ENCODE results near the gene COG3.
"Not testable (repeated sequence)": the region's sequence is repeated elsewhere in the genome, so short reads cannot be mapped to it uniquely, and the experiment has no call there.

The COG3 gene, protein sequence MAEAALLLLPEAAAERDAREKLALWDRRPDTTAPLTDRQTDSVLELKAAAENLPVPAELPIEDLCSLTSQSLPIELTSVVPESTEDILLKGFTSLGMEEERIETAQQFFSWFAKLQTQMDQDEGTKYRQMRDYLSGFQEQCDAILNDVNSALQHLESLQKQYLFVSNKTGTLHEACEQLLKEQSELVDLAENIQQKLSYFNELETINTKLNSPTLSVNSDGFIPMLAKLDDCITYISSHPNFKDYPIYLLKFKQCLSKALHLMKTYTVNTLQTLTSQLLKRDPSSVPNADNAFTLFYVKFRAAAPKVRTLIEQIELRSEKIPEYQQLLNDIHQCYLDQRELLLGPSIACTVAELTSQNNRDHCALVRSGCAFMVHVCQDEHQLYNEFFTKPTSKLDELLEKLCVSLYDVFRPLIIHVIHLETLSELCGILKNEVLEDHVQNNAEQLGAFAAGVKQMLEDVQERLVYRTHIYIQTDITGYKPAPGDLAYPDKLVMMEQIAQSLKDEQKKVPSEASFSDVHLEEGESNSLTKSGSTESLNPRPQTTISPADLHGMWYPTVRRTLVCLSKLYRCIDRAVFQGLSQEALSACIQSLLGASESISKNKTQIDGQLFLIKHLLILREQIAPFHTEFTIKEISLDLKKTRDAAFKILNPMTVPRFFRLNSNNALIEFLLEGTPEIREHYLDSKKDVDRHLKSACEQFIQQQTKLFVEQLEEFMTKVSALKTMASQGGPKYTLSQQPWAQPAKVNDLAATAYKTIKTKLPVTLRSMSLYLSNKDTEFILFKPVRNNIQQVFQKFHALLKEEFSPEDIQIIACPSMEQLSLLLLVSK

DNA sequence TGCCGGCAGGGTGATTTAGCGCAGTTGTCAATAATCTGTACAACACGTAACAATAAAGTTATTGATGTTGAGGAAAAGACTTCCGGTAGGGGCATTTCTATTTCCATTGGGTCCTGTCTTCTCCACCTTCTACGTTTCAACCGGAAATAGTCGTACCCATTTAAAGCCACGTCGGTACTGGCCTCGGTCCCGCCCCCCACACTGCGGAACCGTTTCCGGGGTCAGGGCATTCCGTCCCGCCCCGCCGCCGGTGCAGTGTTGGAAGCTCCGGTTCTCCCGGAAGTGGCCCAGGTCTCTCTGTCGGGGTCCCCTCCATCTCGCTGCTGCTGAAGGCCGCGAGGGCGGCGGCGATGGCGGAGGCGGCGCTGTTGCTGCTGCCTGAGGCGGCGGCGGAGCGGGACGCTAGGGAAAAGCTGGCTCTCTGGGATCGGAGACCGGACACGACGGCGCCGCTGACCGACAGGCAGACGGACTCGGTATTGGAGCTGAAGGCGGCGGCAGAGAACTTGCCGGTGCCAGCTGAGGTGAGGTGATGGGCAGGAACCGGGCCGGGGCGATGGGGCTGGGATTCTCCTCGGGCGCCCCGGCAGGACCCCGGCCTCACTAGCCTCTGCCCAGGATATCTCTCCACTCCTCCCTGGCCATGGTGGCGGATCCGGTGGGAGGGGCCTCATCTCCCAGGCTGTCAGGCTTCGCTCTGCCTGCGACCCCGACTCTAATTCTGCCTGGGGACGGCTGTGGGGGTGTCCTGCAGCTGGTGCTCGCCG, at the start of gene COG3:
Gene COG3 (plus strand): TSS at position 253 of the 767 bp plus-strand sequence. CDS start 98 bp downstream, at position 351.
- DNase-seq = peak; percentile 95

DNA sequence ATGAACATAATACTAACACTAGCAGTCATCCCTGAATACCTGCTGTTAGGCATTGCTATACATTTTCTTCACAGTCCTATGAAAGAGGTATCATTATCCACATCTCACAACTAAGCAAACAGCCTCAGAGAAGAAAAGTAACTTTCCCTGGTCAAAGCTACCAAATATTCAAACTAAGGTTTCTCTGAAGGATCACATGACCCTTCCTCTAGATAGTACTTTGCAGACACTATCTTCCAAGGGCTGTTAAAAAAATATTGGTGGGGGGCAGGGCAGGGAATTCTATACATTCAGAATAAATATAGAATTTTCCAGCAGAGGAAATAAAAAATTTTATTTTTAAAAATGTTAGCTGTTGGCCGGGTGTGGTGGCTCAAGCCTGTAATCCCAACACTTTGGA, 49.6 kb upstream of the COG3 start:
- DNase-seq = no peak

DNA sequence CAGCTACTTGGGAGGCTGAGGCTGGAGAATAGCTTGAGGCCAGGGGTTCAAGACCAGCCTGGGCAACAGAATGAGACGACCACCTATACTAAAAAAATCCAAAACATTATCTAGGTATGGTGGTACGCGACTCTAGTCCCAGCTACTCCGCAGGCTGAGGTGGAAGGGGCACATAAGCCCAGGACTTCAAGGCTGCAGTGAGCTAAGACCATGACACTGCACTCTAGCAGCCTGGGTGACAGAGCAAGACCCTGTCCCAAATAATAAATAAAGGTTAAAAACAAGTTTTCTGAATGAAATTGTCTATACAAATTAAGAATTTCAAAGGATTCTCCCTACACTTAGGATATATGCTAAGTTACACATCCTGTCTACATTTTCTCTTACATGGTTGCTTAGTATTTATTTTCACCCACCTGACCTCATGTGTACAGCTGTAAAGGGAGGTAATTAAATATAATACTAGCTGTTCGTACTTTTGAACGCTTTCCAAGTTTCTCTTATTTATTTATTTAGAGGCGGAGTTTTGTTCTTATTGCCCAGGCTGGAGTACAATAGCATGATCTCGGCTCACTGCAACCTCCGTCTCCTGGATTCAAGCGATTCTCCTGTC, 48.1 kb upstream of the COG3 start:
- DNase-seq = peak; percentile 9

DNA sequence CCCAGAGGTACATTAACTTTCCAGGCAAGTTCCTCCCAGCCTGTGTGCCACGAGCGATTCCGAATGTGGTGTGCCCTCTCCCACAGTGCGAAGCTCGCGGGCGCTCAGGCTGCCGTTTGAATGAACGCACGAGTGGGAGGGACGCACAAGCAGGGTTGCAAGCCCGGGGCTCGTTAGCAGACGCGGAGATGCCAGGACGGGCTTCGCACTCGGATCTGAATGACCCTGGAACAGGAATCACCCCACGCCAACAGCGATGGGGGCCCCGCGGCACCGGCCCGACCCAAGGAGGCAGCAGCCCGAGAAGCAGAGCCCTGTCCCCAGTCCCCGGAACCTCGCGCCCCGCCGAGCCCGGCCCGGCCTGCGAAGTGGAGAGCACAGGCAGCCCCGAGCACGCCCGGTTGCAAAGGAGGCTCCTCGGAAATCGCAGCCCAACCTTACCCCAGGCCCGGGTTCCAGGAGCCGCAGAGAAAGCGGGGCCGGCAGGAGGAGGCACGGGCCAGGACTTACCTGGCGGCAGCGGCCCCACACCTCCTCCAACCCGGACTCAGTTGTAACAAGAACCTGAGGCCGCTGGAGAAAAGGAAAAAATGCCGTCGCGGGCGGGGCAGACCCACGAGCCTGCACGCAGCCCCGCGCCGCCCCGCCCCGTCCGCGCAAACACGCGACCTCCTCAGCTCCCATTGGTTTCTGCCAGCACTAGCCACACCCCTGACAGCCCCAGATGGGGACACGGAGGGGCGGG, 46.8 kb upstream of the COG3 start, which contains the start of gene SLC25A30:
Gene SLC25A30 (minus strand): TSS at position 584 of the 745 bp plus-strand sequence. CDS start 6,948 bp downstream, outside the sequence.
- peak; percentile 68 for DNase-seq

DNA sequence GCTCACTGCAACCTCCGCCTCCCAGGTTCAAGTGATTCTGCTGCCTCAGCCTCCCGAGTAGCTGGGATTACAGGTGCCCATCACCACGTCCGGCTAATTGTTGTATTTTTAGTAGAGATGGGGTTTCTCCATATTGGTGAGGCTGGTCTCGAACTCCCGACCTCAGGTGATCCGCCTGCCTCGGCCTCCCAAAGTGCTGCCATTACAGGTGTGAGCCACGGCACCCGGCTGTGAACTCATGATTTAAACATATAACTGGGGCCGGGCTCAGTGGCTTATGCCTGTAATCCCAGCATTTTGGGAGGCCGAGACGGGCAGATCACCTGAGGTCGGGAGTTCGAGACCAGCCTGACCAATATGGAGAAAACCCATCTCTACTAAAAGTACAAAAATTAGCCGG, 45.4 kb upstream of the COG3 start:
- not testable (repeated sequence) for DNase-seq

DNA sequence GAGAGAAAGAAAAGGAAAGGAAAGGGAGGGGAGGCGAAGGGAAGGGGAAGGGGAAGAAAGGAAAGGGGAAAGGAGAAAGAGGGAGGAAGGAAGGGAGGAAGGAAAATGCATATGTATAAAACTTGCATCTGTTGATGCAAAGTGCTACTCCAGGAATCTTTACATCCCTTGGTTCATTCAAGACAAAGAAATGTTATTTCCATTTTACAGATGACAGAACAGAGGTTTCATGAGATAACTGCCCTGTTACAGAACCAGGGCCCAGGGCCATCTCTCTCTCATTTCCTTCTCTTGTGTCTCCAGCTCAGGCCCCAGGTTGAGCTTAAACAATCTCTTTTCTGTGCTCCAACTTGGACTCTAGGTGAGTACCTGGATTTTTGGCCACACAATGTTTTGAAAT, 44.8 kb upstream of the COG3 start:
- no peak for DNase-seq

DNA sequence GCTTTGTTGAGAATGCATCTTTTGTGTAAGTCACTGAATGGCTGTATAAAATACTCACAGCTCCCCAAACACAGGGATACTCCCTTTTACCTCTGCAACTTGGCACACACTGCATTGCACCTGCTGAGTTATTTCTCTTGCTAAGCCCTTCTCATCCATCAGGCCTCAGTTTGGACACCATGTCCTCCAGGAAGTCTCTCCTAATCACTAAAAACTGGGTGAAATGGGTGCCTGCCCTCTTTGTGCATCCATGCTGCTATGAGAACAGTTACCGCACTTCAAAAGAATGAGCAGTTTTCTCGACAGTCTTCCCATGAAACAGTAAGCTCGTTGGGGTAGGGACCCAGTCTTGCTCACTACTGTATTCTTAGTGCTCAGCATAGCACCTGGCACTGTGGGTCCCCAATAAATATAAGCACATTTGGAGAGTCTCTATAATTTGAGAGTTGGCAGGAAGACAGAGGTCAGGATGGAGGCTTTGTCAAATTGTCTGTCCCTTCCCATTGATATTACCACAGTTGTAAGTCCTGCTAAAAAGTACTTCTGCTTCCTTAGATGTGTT, 41.9 kb upstream of the COG3 start:
- no peak for DNase-seq

DNA sequence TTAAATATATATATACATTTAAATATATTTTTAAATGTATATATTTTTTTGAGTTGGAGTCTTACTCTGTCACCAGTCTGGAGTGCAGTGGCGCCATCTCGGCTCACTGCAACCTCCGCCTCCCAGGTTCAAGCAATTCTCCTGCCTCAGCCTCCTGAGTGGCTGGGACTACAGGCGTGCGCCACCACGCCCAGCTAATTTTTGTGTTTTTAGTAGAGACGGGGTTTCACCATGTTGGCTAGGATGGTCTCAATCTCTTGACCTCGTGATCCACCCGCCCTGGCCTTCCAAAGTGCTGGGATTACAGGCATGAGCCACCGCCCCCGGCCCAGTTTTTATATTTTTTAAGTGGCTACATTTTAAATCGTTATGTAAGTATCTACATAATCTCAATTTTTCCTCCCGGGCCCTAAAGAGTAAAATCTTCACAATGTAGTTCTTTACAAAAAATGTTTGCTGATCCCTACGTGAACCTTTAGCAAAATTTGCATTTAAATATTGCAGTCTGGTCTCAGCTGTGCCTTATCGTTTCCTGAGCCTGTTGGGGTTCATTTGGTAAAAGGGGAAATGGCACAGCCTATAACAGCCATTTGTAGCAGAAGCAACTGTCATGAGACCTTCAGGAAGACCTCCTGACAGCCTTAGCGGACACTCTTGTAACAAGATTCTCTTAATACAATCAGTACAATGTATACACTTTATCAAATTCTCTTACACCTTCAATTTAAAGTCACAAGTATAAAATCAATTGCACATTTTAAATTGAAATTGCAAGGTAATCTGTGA, 38.5 kb upstream of the COG3 start:
- not testable (repeated sequence) for DNase-seq

DNA sequence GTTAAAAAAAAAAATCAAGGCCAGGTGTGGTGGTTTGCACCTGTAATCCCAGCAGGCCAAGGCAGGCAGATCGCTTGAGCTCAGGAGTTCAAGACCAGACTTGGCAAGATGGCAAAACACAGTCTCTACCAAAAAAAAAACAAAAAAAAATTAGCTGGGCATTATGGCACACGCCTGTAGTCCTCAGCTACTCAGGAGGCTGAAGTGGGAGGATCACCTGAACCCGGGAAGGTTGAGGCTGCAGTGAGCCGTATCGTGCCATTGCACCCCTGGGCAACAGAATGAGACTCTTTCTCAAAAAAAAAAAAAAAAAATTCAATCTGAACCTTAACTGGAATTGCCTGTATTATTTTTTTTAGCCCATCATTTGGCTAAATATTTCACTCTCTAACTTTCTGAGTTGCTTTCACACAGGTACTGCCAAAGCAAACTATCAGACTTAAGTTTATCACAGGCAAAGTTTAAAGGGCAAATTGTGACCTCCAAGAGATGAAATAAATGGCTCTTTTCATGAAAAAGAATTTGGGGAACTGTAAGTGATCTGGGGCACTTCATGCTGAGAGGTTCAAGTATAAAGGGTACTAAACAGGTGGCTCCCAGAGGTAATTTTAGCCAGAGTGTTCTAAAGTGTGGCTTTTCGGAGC, 31.9 kb upstream of the COG3 start:
- no peak for DNase-seq

DNA sequence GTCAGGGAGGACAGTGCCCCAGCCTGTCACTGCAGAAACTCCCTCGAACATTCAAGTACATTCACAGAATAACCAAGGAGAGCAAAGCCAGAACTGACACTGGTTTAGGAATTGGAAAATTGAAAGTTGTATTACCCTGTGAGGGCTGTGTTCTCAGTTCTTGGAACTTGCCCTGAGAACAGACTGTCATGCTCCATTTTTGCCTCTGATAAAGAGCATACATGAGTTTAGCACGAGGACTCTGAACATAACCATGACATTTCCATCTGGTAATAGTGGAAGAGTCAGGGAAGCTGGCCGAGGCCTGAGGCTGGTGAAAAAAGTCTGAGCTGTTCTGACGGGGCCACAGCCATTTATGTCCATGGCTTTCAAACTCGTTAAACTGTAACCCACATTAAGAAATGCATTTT, 31.4 kb upstream of the COG3 start:
- no peak for DNase-seq

DNA sequence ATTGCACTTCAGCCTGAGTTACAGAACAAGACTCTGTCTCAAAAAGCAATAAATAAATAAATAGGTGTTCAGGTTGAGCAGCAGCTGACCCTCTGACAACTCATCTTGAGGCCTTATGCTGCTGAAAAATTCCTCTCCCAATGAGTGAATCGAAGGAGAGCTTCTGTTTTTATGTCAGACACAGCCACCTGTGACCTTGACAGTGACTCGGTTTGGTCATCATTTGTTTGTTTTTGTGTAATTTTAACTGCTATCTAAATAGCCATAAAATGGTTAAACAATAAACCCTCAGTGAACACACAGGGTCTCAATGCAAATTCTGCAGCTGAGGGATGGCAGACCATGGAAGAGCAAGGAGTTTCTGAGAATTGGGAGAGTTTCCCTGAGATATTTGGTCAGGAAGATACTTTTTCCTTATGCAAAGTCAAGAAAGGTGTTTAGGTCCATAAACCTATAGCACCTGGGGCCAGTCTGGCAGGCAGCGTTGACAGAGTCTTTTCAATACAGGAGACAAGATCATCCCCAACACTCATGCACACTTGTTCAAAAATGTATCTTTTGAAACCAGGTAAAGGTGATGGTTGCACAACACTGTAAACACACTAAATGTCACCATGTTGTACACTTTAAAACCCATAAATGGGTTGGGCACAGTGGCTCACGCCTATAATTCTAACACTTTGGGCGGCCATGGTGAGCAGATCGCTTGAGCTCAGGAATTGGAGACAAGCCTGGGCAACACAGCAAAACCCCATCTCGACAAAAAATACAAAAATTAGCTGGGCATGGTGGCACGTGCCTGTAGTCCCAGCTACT, 30.0 kb upstream of the COG3 start:
- DNase-seq = no peak

DNA sequence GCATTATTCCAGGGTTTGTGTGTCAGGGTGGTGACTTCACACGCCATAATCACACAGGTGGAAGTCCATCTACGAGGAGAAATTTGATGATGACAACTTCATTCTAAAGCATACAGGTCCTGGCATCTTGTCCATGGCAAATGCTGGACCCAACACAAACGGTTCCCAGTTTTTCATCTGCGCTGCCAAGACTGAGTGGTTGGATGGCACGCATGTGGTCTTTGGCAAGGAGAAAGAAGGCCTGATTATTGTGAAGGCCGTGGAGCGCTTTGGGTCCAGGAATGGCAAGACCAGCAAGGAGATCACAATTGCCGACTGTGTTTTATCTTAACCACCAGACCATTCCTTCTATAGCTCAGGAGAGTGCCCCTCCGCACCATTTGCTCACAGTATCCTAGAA, 28.4 kb upstream of the COG3 start:
- no peak for DNase-seq

DNA sequence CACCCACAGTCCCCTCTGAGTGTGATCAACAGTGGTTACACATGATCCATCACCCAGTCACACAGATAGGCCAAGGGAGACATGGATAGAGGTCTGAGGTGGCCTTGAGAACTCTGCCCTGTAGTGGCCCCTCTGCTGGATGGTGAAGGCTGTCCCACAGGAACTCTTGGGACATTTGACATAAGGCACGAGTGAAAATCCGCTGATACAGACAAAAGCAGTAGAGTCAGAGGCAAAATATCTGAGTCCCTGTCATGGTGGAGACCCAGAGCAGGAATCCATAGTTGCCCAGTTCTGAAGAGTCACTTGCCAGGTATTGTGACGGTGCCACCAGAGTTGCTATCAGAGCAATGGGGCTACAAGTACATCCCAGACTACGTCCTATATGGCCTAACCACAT, 27.8 kb upstream of the COG3 start:
- DNase-seq = no peak

DNA sequence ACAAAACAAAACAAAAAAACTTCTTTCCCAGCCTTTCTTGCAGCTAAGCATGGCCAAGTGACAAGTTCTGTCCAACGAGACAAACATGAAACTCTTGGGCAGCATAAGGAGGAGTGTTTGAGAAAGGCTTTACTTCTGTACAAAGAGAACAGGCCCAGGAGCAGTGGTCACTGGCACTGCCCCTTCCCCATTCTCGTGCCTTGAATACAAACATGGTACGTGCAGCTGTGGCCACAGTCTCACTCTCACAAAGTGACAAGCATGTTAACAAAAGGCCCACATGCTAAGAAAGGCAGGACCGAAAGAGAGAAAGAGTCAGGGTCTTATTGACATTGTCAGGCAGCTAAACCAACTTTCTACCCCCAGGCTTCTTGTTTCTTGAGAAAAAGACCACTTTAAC, 26.8 kb upstream of the COG3 start:
- no peak for DNase-seq

DNA sequence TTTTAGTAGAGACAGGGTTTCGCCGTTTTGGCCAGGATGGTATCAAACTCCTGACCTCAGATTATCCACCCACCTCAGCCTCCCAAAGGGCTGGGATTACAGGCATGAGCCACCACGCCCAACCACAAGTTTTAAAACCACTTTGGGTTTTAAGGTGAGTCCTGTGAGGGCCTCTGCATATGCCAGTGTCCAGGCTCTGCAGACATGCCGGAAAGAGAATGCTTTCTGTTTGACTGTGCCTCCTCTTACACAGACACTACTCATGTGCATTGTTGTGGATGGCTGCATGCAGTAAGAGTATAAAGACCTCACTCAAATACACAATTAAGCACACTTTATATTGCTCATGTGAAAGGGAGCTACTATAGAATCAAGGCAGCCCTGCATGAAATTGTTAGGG, 25.7 kb upstream of the COG3 start:
- DNase-seq = no peak

DNA sequence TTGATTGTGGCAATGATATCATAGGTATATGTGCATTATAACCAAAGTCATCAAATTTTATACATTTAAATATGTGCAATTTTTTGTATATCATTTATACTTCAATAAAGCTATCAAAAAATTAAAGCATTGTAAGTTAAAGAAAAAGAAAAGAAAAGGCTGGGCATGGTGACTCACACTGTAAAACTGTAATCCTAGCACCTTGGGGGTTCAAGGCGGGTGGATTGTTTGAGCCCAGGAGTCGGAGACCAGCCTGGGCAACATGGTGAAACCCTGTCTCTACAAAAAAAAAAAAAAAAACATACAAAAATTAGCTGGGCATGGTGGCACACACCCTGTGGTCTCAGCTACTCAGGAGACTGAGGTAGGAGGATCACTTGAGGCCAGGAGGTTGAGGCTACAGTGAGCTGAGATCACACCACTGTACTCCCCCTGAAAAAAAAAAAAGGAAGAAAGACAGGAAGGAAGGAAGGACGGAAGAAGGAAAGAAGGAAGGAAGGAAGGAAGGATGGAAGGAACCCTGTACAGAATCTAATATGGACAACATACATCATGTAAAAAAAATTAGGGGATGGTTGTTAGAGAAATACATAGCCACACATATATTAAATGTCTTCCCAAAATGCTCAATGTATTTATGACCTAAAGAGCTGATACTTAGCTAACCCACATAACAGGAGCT, 24.8 kb upstream of the COG3 start:
- no peak for DNase-seq

DNA sequence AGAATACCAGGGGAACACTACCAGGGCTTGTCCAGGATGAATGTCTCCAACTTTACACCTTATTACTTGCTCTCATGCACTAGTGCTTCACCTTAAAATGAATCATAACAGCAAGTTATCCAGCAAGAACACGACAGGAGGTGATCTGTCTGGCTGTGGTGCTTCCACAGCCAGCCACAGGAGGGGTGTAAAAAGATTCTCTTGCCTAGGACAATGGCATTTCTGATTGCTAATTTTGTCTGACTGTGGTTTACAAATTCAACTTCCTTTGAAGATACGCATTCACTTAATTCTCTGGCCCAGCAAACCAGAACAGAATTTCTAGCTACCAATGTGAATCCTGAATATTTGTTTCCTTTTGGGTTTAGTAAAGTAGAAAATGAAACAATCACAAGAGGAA, 23.1 kb upstream of the COG3 start:
- no peak for DNase-seq

DNA sequence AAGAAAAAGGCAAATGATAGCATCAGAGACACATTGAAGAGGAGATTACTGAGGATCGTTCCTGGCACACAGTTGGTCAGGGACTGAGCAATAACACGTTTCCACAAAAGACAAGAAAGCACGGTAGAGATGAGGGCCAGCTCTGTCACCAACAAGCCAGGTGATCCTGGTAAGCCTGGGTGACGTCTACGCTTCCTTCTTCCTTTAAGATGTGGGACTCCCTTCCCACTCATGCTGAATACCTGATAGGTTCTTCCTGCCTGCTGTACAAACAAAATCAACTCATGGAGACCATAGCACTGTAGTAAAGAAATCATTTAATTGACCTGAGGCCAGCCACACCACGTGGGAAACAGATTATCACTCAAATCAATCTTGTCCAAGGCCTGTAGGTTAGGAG, 19.7 kb upstream of the COG3 start:
- DNase-seq = no peak

DNA sequence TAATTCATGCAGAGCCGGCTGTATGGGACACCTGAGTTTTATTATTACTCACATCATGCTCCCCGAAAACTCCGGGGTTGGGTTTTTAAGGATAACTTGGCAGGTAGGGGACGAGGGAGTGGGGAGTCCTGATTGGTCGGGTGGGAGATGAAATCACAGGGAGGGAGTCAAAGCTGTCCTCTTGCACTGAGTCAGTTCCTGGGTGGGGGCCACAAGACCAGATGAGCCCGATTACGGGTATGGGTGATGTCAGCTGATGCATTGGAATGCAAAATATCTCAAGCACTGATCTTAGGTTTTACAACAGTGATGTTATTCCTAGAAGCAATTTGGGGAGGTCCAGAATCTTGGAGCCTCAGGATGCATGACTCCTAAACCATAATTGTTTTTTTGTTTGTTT, 18.6 kb upstream of the COG3 start:
- DNase-seq = no peak
